ENCODE results near the gene DDX1. TPM values are rescaled to one million over a fixed set of nuclear protein-coding genes. Genes with fewer than 3 reads are reported as not detected.

DDX1 gene
- total RNA-seq, 3 donors from 2014 or later, result 57.4 to 72.6 (median 71.0) TPM

DNA sequence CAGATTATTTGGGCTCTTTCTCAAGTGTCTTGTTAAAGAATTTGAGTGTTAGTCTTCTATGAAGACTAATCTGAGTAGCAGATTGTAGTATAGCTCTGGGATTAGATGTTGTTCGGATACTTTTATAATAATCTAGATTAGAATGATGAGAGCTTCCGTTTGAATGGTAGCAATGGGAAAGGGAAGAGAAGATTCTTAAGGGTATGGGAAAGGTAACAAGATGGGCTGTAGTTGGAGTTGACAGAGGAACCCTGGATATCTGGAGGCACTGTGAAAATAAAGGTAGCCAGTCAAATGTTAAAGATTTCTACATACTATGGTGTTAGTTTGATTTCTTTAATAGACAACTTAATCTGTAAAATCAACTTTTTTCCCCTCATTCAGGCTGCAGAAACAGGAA, 4.7 kb downstream of the DDX1 start:
- no peak overlapping the region for H3K4me3 ChIP-seq
- peaks cover 0 to 3% of the 10 kb centered on the region in 2 donors for H3K4me1 ChIP-seq
- H3K9me3 ChIP-seq, result no peaks in the 10 kb centered on the region
- no peaks in the 10 kb centered on the region for H3K27me3 ChIP-seq
- no peak overlapping the region for H3K27ac ChIP-seq
- peaks cover 9% of the 10 kb centered on the region for H3K36me3 ChIP-seq
- intact Hi-C loops (cut with DNase I; ENCODE audit: low total_unique reads), result no loop called here
- no peak for DNase-seq (ENCODE audit: low spot score in 2 of 2)
- TF ChIP-seq POLR2AphosphoS5 (IDR thresholded peaks at IDR 0.05) (no peak), POLR2A (IDR thresholded peaks at IDR 0.05) (no peak)
- TF ChIP-seq, protein P1, sequence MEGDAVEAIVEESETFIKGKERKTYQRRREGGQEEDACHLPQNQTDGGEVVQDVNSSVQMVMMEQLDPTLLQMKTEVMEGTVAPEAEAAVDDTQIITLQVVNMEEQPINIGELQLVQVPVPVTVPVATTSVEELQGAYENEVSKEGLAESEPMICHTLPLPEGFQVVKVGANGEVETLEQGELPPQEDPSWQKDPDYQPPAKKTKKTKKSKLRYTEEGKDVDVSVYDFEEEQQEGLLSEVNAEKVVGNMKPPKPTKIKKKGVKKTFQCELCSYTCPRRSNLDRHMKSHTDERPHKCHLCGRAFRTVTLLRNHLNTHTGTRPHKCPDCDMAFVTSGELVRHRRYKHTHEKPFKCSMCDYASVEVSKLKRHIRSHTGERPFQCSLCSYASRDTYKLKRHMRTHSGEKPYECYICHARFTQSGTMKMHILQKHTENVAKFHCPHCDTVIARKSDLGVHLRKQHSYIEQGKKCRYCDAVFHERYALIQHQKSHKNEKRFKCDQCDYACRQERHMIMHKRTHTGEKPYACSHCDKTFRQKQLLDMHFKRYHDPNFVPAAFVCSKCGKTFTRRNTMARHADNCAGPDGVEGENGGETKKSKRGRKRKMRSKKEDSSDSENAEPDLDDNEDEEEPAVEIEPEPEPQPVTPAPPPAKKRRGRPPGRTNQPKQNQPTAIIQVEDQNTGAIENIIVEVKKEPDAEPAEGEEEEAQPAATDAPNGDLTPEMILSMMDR (IDR thresholded peaks at IDR 0.05), result no peak

DNA sequence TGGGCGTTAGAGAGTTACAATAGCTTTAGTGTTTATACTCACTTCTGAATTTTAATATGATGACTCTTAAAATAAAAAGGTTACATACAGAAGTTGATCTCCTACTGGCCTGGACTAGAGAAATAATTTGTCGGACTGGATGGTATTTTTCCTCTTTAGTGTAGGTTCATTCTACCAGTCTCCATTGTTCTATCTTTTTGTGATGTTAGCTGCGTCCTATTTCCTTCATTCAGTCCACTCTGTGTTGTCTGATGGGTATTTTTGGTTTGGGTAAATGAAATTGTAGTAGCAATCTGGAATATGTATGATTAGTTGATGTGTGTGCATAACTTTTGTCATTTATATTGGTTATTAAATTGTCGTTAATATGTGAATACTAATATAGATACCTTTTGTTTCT, 5.3 kb downstream of the DDX1 start:
- Histone ChIP-seq H3K4me3 (no peak overlapping the region), H3K9me3 (no peaks in the 10 kb centered on the region), H3K36me3 (peaks cover 9% of the 10 kb centered on the region), H3K27ac (no peak overlapping the region), H3K4me1 (peaks cover 0 to 3% of the 10 kb centered on the region in 2 donors), H3K27me3 (no peaks in the 10 kb centered on the region)
- intact Hi-C loops (cut with DNase I; ENCODE audit: low total_unique reads), result no loop called here
- DNase-seq (ENCODE audit: low spot score in 2 of 2), result no peak
- TF ChIP-seq, protein P1 (IDR thresholded peaks at IDR 0.05), result no peak
- TF ChIP-seq POLR2A (IDR thresholded peaks at IDR 0.05) (no peak), POLR2AphosphoS5 (IDR thresholded peaks at IDR 0.05) (no peak)

- intact Hi-C loops (cut with DNase I; ENCODE audit: low total_unique reads), result no loop called here
- peaks cover 18% of the 10 kb centered on the region for H3K36me3 ChIP-seq
- TF ChIP-seq POLR2AphosphoS5 (IDR thresholded peaks at IDR 0.05), result no peak
- TF ChIP-seq POLR2A (IDR thresholded peaks at IDR 0.05), result no peak
- TF ChIP-seq, protein P1 (IDR thresholded peaks at IDR 0.05), result no peak
Observed at GRCh38 chr2:15599994-15600393, 8.3 kb downstream of the DDX1 start.

GRCh38 chr2:15601681-15602080, 10.0 kb downstream of the DDX1 start:
- Histone ChIP-seq H3K4me1 (no peaks in the 10 kb centered on the region), H3K36me3 (peaks cover 22% of the 10 kb centered on the region), H3K9me3 (no peaks in the 10 kb centered on the region), H3K27me3 (no peaks in the 10 kb centered on the region), H3K4me3 (no peak overlapping the region), H3K27ac (no peak overlapping the region)
- TF ChIP-seq, protein P1 (IDR thresholded peaks at IDR 0.05), result no peak
- no peak for TF ChIP-seq POLR2AphosphoS5 (IDR thresholded peaks at IDR 0.05)
- DNase-seq (ENCODE audit: low spot score in 2 of 2), result no peak
- intact Hi-C loops (cut with DNase I; ENCODE audit: low total_unique reads), result no loop called here

More at GRCh38 chr2:15599994-15600393, 8.3 kb downstream of the DDX1 start:
- H3K9me3 ChIP-seq, result no peaks in the 10 kb centered on the region
- no peaks in the 10 kb centered on the region for H3K4me1 ChIP-seq
- no peaks in the 10 kb centered on the region for H3K27me3 ChIP-seq
- no peak overlapping the region for H3K27ac ChIP-seq
- H3K4me3 ChIP-seq, result no peak overlapping the region
- no peak for DNase-seq (ENCODE audit: low spot score in 2 of 2)

- H3K4me3 ChIP-seq, result no peak overlapping the region
- intact Hi-C loops (cut with DNase I; ENCODE audit: low total_unique reads), result no loop called here
- TF ChIP-seq POLR2AphosphoS5 (IDR thresholded peaks at IDR 0.05) (no peak), POLR2A (IDR thresholded peaks at IDR 0.05) (no peak)
- TF ChIP-seq, protein P1 (IDR thresholded peaks at IDR 0.05), result no peak
- no peak for DNase-seq (ENCODE audit: low spot score in 2 of 2)
- no peaks in the 10 kb centered on the region for H3K9me3 ChIP-seq
- no peaks in the 10 kb centered on the region for H3K4me1 ChIP-seq
- H3K27me3 ChIP-seq, result no peaks in the 10 kb centered on the region
- H3K27ac ChIP-seq, result no peak overlapping the region
- peaks cover 29% of the 10 kb centered on the region for H3K36me3 ChIP-seq
Observed at GRCh38 chr2:15602393-15602792, 10.7 kb downstream of the DDX1 start.

Data from breast epithelium (tissue), 4 donors.